ENCODE measurements around the gene KLF9. TPM values are rescaled to one million over a fixed set of nuclear protein-coding genes. Genes with fewer than 3 reads are reported as not detected.

KLF9 gene
- polyA plus RNA-seq, 1 of the 3 experiments (the other 2 are of a cell fraction), result 5.8 TPM

DNA sequence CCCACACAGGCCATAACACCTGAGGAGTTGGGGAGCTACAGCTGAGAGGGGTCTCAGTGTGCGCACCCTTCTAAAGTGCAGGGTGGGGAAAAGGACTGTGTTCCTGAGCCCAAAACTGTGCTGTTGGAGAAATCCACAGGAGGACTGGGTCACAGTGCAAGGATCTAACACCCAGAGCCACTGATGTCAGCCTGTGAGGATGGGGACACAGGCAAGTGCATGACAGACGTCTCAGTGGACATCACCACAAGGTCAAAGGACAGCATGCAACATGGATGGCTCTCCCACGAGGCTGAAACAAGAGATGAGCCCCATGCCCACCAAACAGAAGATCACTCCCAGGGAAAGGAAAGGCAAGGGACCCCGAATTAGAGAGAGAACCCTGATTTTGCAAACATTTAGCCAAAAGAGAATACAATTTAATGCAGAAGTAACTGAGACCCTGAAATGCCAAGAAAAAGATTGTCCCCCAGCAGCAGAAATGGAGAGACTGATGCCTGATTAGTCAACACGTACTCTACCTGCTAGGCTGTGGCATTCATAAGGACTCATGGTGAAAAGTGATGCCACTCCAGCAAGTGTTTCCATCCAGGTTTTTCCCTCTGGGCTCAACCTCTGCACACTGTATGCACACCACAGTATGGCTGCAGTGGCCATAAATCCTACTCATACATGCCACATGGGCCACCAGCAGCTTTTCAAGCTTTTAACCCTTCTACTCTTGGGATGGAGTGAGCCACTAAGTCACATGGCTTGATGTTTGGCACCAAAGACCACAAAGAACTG, 14.2 kb downstream of the KLF9 start:
- no peaks in the 10 kb centered on the region for H3K27me3 ChIP-seq (ENCODE audit: insufficient read depth)
- no peaks in the 10 kb centered on the region for H3F3A ChIP-seq (replicated peaks; ENCODE audit: insufficient read depth)
- H3K9ac ChIP-seq, result no peak overlapping the region
- H4K20me1 ChIP-seq (ENCODE audit: insufficient read depth), result peaks cover 65% of the 10 kb centered on the region; the same call in 1 of the 2 replicates
- TF ChIP-seq MXI1 (IDR thresholded peaks at IDR 0.05; ENCODE audit: low read depth, low read length) (no peak), TCF12 (IDR thresholded peaks at IDR 0.05) (no peak), FOXJ3 (CRISPR knock-in tag; IDR thresholded peaks at IDR 0.05) (no peak), TAF1 (IDR thresholded peaks at IDR 0.05; ENCODE audit: borderline replicate concordance, low read depth, low read length) (no peak), FOXM1 (IDR thresholded peaks at IDR 0.05; ENCODE audit: low read depth) (no peak), EP300 (IDR thresholded peaks at IDR 0.05; ENCODE audit: borderline replicate concordance in 1 of 2, low read depth in 1 of 2, low read length in 1 of 2) (no peak), YY1 (IDR thresholded peaks at IDR 0.05; ENCODE audit: low read depth) (no peak), SMC3 (IDR thresholded peaks at IDR 0.05; ENCODE audit: low read depth, low read length) (no peak), POLR2AphosphoS5 (IDR thresholded peaks at IDR 0.05; ENCODE audit: low read depth, low read length) (no peak)
- TF ChIP-seq, protein P1, sequence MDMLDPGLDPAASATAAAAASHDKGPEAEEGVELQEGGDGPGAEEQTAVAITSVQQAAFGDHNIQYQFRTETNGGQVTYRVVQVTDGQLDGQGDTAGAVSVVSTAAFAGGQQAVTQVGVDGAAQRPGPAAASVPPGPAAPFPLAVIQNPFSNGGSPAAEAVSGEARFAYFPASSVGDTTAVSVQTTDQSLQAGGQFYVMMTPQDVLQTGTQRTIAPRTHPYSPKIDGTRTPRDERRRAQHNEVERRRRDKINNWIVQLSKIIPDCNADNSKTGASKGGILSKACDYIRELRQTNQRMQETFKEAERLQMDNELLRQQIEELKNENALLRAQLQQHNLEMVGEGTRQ (IDR thresholded peaks at IDR 0.05; ENCODE audit: borderline replicate concordance, low read depth, low read length), result no peak
- TF ChIP-seq, protein P2, sequence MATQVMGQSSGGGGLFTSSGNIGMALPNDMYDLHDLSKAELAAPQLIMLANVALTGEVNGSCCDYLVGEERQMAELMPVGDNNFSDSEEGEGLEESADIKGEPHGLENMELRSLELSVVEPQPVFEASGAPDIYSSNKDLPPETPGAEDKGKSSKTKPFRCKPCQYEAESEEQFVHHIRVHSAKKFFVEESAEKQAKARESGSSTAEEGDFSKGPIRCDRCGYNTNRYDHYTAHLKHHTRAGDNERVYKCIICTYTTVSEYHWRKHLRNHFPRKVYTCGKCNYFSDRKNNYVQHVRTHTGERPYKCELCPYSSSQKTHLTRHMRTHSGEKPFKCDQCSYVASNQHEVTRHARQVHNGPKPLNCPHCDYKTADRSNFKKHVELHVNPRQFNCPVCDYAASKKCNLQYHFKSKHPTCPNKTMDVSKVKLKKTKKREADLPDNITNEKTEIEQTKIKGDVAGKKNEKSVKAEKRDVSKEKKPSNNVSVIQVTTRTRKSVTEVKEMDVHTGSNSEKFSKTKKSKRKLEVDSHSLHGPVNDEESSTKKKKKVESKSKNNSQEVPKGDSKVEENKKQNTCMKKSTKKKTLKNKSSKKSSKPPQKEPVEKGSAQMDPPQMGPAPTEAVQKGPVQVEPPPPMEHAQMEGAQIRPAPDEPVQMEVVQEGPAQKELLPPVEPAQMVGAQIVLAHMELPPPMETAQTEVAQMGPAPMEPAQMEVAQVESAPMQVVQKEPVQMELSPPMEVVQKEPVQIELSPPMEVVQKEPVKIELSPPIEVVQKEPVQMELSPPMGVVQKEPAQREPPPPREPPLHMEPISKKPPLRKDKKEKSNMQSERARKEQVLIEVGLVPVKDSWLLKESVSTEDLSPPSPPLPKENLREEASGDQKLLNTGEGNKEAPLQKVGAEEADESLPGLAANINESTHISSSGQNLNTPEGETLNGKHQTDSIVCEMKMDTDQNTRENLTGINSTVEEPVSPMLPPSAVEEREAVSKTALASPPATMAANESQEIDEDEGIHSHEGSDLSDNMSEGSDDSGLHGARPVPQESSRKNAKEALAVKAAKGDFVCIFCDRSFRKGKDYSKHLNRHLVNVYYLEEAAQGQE (IDR thresholded peaks at IDR 0.05; ENCODE audit: low read depth, low read length), result no peak
- DNase-seq, result no peak
- POLR2A ChIA-PET, result interaction anchor here (0.5 to 1.7 kb wide), 2 partner anchors 10 to 19 kb away, joined by 3 to 4 read pairs; no protein-coding TSS in a partner anchor
- H3K9me2 ChIP-seq, result no peaks in the 10 kb centered on the region
- H3K27ac ChIP-seq (ENCODE audit: low read depth in 2 of 2, low read length in 1 of 2), result peak overlapping the region in 1 of 2 experiments; percentile 24; a peak in 1 of 4 replicates
- peaks cover 56% of the 10 kb centered on the region for H3K79me2 ChIP-seq (ENCODE audit: insufficient read depth)
- no peak overlapping the region for H3K4me2 ChIP-seq
- CTCF ChIA-PET, result no interaction called here
- peaks cover 5 to 11% of the 10 kb centered on the region in 2 experiments; a peak in 1 of 4 replicates for H3K4me1 ChIP-seq (ENCODE audit: control insufficient read depth in 1 of 2, insufficient read depth in 2 of 2, low read depth in 1 of 2, low read length in 1 of 2)
- H2AFZ ChIP-seq (ENCODE audit: low read depth), result no peak overlapping the region
- H3K4me3 ChIP-seq (ENCODE audit: low read depth in 2 of 2, low read length in 1 of 2), result no peak overlapping the region
- H3K36me3 ChIP-seq (replicated peaks in 1 of 2; ENCODE audit: control insufficient read depth in 1 of 2, insufficient read depth in 2 of 2, low read length in 1 of 2), result no peaks in the 10 kb centered on the region
- WGBS (ENCODE audit: low lambda C conversion rate), result 80% methylated on average over 5 of the region's 5 CpGs
- no peaks in the 10 kb centered on the region for H3K9me3 ChIP-seq

- no peak for DNase-seq
- Histone ChIP-seq H3K27me3 (ENCODE audit: insufficient read depth) (no peaks in the 10 kb centered on the region), H3K4me2 (no peak overlapping the region), H3K4me3 (ENCODE audit: low read depth in 2 of 2, low read length in 1 of 2) (no peak overlapping the region), H3K36me3 (replicated peaks in 1 of 2; ENCODE audit: control insufficient read depth in 1 of 2, insufficient read depth in 2 of 2, low read length in 1 of 2) (no peaks in the 10 kb centered on the region), H3K4me1 (ENCODE audit: control insufficient read depth in 1 of 2, insufficient read depth in 2 of 2, low read depth in 1 of 2, low read length in 1 of 2) (peaks cover 5 to 11% of the 10 kb centered on the region in 2 experiments; a peak in 1 of 4 replicates), H3K27ac (ENCODE audit: low read depth in 2 of 2, low read length in 1 of 2) (peak overlapping the region in 1 of 2 experiments; percentile 41; a peak in 1 of 4 replicates), H3K9me3 (no peaks in the 10 kb centered on the region), H3F3A (replicated peaks; ENCODE audit: insufficient read depth) (no peaks in the 10 kb centered on the region), H3K9ac (no peak overlapping the region), H3K79me2 (ENCODE audit: insufficient read depth) (peaks cover 60% of the 10 kb centered on the region), H2AFZ (ENCODE audit: low read depth) (no peak overlapping the region), H4K20me1 (ENCODE audit: insufficient read depth) (peaks cover 74% of the 10 kb centered on the region; the same call in 1 of the 2 replicates), H3K9me2 (no peaks in the 10 kb centered on the region)
- TF ChIP-seq MXI1 (IDR thresholded peaks at IDR 0.05; ENCODE audit: low read depth, low read length) (no peak), TAF1 (IDR thresholded peaks at IDR 0.05; ENCODE audit: borderline replicate concordance, low read depth, low read length) (no peak), FOXJ3 (CRISPR knock-in tag; IDR thresholded peaks at IDR 0.05) (no peak), RAD21 (IDR thresholded peaks at IDR 0.05; ENCODE audit: low read length) (no peak), TEAD4 (IDR thresholded peaks at IDR 0.05; ENCODE audit: borderline replicate concordance, insufficient read depth) (no peak), NRF1 (IDR thresholded peaks at IDR 0.05; ENCODE audit: low read depth, low read length) (no peak), JUND (IDR thresholded peaks at IDR 0.05) (no peak), RCOR1 (IDR thresholded peaks at IDR 0.05; ENCODE audit: low read length) (no peak), FOSL2 (IDR thresholded peaks at IDR 0.05; ENCODE audit: borderline replicate concordance, low read depth) (no peak), NFIC (IDR thresholded peaks at IDR 0.05; ENCODE audit: borderline replicate concordance) (no peak), TCF12 (IDR thresholded peaks at IDR 0.05) (no peak)
- TF ChIP-seq, protein P3, sequence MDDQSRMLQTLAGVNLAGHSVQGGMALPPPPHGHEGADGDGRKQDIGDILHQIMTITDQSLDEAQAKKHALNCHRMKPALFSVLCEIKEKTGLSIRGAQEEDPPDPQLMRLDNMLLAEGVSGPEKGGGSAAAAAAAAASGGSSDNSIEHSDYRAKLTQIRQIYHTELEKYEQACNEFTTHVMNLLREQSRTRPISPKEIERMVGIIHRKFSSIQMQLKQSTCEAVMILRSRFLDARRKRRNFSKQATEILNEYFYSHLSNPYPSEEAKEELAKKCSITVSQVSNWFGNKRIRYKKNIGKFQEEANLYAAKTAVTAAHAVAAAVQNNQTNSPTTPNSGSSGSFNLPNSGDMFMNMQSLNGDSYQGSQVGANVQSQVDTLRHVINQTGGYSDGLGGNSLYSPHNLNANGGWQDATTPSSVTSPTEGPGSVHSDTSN (IDR thresholded peaks at IDR 0.05), result no peak
- CTCF ChIA-PET, result interaction anchor here (1.0 kb wide), 1 partner anchor 13 kb away, joined by 3 read pairs; no protein-coding TSS in a partner anchor
- POLR2A ChIA-PET, result interaction anchor here (1.0 to 2.1 kb wide), 2 partner anchors 19 to 22 kb away, joined by 6 to 8 read pairs; no protein-coding TSS in a partner anchor
These were observed 15.3 kb downstream of the KLF9 start for GRCh38 chr9:70399141-70399540.
